ENCODE results near the gene STXBP4. TPM values are rescaled to one million over a fixed set of nuclear protein-coding genes. Genes with fewer than 3 reads are reported as not detected.

Gene STXBP4, protein sequence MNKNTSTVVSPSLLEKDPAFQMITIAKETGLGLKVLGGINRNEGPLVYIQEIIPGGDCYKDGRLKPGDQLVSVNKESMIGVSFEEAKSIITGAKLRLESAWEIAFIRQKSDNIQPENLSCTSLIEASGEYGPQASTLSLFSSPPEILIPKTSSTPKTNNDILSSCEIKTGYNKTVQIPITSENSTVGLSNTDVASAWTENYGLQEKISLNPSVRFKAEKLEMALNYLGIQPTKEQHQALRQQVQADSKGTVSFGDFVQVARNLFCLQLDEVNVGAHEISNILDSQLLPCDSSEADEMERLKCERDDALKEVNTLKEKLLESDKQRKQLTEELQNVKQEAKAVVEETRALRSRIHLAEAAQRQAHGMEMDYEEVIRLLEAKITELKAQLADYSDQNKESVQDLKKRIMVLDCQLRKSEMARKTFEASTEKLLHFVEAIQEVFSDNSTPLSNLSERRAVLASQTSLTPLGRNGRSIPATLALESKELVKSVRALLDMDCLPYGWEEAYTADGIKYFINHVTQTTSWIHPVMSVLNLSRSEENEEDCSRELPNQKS
- 6.1 and 6.8 TPM in 2 replicates for total RNA-seq

DNA sequence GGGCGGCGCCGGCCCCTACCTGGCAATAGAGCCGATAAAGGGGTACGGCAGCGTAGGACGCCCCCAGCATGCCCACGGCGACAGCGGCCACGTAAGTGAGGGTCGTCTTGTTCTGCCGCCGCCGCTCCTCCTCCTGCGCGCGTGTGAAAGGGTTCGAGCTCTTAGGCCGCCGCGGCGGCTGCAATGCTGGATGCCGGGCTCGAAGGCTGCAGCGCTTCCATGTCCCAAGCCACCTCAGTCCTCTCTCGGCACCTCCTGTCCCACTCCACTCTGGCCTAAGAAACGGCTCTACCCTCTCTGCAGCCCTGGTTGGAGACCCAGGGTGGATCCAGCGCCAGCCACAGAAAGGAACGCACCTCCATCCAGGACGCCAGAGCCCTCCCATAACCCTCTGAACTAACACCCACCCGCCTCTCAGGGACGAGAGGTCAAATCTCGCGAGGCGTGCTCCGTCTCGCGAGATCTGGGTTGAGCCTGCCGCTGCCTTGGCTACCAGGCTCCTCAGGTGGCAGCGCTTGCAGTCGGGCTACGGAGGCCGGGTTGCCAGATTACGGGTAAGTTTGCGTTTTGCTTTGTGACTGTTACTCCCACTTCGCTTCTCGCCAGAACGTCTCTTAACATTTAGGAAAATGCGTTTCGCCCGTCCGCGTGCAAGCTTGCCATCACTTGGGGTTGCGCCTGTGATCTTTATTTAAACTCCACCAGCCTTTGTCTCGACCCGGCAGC lies at the start of gene STXBP4, which contains the start of gene COX11:
STXBP4 (plus strand) TSS at position 504 of the 726 bp plus-strand sequence. CDS start 17,455 bp downstream, outside the sequence.
COX11 (minus strand) TSS at position 393 of the 726 bp plus-strand sequence; CDS start at position 385, 8 bp downstream.
- DNase-seq (ENCODE audit: extremely low read depth, low read depth, low spot score): peak; percentile 76

DNA sequence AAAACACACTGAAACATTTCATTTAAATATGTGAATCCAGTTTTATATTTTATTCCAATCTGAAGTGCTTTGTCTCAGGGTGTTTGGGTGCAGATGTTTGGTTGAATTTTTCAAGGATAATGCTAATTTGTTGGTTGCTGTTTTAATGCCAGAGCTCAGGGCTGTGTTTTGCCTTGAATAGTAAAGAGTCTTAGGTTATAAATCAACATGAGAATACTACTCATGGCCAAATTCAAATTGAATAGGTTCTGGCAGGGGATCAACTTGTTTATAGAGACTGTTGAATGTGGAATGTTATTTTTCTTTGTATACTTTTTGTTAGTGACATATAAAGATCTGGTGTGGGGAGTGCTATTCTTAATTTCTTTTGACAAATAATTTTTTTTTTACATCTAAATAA lies 49.1 kb upstream of the STXBP4 start:
- no peak for DNase-seq (ENCODE audit: extremely low read depth, low read depth, low spot score)

DNA sequence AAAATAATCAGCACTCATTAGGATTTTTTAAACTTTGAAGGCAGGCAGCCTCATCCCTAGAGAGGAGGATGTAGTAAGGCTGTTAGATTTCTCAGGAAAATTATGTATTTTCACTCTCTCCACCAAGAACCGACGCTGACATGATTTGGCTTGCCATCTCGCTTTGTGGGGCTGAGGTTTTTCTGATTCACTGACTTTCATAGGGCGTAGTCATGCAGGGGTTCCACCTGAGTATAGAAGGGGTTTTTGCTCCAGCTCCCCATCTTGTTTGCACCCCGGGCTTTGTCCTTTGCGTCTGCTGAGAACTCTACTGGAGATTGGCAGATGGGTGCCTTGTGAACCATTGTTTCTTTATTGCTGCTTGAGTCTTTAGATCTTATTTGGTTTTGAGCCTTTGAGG lies 47.7 kb upstream of the STXBP4 start:
- DNase-seq (ENCODE audit: extremely low read depth, low read depth, low spot score): no peak

DNA sequence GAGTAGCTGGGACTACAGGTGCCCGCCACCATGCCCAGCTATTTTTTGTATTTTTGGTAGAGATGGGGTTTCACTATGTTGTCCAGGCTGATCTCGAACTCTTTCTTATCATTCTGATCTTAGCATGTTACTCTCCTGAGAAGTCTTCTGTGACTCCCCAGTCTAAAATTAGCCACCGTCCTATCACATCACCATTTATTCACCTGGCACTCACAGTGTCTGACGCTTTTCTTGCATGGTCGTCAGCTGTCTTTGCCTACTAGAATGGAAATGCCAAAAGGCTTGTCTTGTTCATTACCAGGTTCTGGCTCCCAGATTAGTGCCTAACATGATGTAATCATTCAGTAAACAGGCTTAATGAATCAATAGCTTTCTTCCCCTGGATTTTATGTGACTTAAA lies 44.2 kb upstream of the STXBP4 start:
- DNase-seq (ENCODE audit: extremely low read depth, low read depth, low spot score): no peak

DNA sequence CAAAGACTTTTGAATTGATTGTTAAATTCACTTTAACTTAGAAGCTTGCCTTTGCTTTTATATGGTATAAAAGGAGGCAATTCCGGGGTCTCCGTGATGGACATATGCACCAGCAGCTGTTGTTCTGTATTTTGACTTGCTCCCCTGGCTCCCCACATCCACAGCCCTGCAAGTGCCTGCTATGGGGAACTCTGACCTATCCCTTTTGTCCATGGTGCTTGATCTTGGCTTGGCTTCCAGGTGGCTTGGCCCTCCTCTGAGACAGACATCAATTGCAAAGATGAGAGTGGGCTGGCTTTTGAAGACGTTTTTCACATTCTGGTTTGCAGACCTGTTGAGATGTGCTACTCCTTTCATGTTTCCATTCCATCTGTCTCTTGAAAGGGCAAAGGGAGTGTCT lies 41.0 kb upstream of the STXBP4 start:
- no peak for DNase-seq (ENCODE audit: extremely low read depth, low read depth, low spot score)

DNA sequence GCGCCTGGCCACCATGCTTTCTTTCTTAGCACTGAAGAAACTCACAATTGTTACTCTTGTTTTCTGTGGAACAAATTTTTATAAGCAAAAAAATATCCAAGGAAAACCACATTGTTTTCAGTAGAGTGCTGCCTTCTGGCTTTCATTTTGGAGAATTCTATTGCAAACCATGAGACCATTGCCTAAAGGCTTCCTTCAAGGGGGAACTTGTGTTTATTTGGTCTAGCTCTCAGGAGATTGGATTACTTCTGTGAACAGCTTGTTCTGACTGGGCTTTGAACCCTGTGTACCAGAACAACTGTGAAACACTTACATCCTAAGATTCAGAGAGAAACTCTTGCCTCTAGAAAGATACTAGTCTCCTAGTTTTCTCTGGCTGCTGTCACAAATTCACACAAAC lies 35.9 kb upstream of the STXBP4 start:
- DNase-seq (ENCODE audit: extremely low read depth, low read depth, low spot score): no peak

DNA sequence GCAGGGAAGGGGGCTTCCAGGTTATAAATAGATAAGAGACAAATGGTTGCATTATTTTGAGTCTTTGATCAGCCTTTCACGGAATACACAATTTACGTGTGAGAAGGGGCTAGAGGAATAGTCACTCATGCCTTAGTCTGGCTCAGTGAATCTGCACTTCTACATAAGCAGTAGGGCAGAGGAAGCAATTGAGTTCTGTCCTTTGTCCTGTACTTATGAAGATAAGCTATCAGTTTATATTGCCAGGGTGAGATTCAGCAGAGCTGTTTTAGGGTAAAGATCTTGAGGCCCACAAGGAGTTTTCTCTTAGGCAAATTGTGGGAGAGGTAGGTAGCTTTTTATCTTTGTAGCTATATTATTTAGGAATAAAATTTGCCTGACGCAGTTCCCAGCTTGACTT lies 34.6 kb upstream of the STXBP4 start:
- no peak for DNase-seq (ENCODE audit: extremely low read depth, low read depth, low spot score)

DNA sequence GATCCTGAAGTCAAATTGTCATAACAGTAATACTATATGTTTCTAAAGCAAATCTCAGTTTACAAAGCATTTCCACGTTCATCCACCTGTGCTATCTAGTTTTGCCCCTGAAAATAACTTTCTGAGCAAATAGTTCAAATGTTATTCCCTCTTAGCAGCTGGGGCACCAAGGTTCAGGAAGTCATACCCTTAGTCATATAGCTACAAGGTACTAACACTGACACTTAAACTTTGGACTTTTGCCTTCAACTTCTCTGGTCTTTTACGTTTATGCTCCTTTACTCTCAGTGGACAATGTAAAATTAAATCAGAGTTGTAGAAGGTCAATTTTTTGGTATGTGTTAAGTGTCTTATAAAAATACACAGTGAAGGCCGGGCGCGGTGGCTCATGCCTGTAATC lies 33.1 kb upstream of the STXBP4 start:
- no peak for DNase-seq (ENCODE audit: extremely low read depth, low read depth, low spot score)

DNA sequence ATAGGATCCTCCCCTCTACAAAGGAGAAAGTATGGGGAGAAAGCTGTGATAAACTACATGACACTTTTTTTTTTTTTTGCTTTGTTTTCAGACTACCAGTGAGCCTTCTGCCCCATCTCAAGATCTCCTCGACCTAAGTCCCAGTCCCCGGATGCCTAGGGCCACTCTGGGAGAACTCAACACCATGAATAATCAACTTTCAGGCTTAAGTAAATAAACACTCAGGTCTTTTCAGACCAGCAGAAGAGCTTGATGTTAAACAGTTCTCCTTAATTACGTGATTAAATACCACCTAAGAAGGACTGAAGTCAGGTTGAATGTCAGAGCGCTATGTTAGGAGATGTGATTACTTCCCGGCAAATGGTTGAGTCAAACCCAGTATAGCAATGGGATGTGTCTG lies 31.5 kb upstream of the STXBP4 start:
- DNase-seq (ENCODE audit: extremely low read depth, low read depth, low spot score): no peak

DNA sequence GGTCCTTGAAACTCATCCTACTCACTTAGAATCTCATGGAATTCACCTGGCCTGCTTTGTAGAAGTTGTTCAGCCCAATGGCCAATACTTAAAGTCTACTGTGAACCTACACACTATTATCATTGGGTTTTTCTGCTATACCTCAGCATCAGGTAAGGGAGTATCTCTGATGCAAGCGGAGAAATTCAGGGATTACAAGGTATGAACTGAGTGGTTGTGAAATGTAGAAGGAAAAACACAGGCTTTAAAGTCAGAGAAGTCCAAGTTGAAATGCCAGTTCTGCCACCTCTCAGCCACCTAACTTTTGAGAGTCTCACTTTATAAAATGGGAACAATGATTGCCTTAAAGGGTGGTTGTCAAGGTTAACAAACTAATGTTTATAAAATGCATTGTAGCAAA lies 31.1 kb upstream of the STXBP4 start:
- no peak for DNase-seq (ENCODE audit: extremely low read depth, low read depth, low spot score)

DNA sequence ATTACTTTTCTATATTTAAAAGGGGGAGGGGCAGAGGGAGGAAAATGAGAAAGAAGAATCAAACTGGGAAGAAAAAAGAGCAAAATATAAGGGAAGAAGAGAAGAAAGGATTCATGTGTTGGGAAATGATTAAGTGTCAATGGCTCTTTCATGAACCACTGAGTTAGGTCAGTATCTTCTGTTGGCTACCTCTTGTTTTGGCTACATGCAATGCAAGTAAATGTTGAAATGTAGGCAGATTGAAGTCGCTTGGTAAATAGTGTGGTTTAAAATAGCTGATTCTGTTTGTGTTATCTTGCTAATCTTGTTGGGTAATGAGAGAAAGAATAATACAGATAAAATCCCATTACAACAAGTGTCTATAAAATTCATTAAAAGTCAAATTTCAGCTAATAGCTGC lies 27.3 kb upstream of the STXBP4 start:
- no peak for DNase-seq (ENCODE audit: extremely low read depth, low read depth, low spot score)

DNA sequence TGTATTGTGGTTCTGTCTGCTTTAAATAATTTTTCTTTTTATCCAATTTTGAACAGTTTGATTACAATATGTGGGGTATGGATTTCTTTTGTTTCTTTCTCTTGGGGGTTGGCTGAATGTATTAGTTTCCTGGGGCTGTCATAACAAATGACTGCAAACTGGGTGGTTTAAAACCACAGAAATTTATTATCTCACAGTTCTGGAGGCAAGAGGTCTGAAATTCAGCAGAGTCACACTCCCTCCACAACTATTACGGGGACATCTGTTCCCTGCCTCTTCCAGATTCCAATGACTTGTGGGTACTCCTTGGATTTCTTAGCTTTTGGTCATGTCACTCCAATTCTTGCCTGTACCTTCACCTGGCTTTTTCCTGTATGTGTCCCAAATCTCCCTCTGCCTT lies 23.8 kb upstream of the STXBP4 start:
- DNase-seq (ENCODE audit: extremely low read depth, low read depth, low spot score): no peak

DNA sequence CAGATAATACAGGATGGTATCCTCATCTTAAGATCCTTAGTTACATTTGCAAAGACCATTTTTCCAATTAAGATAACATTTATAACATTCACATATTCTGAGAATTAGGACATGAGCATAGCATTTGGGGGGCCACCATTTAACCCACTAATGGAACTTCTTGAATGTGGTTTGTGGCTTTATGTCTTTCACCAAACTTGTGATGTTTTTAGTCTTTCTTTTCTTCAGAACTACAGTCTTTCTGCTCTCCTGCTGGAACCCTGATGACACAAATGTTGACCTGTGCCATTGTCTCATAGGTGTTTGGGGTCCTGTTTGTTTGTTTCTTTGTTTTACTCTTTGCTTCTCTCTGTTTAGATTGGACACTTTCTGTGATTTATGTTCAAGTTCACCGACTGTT lies 23.3 kb upstream of the STXBP4 start:
- DNase-seq (ENCODE audit: extremely low read depth, low read depth, low spot score): no peak

DNA sequence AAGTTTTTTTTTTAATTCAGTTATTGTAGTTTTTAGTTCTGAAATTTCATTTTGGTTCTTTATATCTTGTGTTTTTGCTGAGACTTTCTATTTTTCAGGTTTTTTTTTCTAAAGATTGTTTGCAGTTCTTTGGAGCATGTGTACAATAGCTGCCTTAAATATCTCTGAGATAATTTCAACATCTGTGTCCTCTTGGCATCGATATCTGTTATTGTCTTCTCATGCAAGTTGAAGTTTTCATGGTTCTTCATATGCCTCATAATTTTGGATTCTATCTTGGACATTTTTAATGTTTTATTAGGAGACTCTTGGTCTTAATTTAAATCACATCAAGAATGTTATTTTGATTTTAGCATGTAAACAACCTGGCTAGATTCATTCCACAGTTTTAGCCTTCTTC lies 22.9 kb upstream of the STXBP4 start:
- DNase-seq (ENCODE audit: extremely low read depth, low read depth, low spot score): no peak

DNA sequence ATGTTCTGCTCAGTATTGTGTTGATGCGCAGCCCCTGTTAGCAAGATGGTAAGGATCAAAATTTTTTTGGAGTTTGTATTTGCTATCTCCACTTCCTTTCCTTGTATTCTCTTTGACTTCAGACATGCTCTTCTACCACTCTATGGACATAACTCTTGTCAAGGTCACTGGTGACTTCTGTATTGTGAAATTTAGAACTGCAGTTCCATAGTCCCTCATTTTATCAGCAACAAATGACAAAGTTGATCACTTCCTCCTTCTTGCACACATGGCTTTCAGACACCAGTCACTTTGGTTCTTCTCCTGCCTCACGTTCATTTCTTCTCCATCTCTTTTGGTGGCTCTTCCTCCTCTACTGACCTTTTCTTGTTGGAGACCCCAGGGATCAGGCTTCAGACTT lies 21.2 kb upstream of the STXBP4 start:
- DNase-seq (ENCODE audit: extremely low read depth, low read depth, low spot score): no peak

DNA sequence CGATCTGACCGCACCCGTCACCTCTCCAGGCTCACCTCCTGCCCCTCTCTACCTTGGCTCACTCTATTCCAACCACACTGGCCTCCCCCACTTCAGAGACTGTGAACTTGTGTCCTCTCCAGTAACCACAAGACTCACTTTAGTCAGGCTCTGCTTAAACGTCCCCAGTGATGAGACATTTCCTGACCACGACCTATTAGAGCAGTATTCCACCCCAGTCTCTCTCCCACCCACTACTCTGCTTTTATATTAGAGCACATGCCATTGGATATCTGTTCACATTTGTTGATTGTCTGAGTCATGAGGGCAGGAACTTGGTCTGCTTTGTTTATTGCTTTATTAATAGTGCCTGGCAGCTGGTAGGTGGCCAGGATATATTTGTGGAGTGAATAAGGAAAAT lies 20.2 kb upstream of the STXBP4 start:
- no peak for DNase-seq (ENCODE audit: extremely low read depth, low read depth, low spot score)

DNA sequence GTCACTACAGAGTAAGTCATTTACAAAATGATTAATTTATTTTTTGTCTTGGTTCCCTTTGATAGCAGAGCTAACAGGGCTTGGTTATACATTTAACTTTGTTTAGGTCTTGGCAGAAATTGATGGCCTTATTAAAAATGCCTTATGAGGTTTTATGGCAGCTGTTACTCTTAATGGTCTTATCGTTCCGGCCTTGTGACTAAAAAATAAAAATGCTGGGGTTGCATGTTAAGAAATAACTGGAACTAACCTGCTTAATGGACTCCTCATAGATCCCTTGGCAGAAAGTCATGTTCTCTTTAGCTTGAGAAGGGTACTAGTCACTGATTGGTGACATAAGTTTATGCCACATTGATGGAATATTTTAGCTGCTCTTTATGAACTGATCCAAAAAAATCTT lies 18.4 kb upstream of the STXBP4 start:
- DNase-seq (ENCODE audit: extremely low read depth, low read depth, low spot score): no peak

DNA sequence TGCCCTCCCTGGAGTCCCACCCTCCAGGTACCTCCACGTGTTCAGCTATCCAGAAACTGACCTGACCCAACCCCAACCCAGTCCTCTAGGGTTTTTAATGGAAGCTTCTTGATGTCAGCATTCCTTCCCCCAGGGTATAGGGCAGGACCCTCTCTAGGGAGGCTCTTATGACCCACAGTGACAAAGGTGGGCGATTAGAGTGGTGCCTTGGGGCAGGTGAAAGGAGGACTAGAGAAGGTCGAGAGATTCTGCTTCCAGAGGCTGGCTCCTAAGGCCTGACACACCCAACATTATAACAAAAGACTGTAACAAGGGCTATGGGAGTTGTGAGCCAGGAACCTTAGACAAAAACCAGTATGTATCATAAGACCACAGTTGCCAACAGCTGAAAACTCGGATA lies 17.3 kb upstream of the STXBP4 start:
- DNase-seq (ENCODE audit: extremely low read depth, low read depth, low spot score): no peak

DNA sequence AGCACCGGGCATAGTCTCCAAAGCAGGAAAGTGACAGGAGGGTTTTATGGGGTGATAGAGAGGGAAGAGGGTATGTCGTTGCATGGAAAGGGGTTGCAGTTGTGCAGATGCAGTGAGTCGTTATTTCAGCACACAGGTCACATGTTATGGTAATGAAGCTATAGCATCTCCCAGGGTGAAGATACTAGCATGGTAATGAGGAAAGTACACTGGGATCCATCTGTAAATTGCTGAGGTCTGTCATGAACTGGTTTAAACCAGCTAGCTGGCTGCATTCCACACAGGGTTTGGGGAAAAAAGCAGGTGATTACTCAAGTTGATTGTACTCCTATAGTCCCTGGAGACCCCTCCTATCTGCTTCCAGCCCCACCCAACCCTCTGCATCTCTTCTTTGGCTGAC lies 11.8 kb upstream of the STXBP4 start:
- no peak for DNase-seq (ENCODE audit: extremely low read depth, low read depth, low spot score)

DNA sequence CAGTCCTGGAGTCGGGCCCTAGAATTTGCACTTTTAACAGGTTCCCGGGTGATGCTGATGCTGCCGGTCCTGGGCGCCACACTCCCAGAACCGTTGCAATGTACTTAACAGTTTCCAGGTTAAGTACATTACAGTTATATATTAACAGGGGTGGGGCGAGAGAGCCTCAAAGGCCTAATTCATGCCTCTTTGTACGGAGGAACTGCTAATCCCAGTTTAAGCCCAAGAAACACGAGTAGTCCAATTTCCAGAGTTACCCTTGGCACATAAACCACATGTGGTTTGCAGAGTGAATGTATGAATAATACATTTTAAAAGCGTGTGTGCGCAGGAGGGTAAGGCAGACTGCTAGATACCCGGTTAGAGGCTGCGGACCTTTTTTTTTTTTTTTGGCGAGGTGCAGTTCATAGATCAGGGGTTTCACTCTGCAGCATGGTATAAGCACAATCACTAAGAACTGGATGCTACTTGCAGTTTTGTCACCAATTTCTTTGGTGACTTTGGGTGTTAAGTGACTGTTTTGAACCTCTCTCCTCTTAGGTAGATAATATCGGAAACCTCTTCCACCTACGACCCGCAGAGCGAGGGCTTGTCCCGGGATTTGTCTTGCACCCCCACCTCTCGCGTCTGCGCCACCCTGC lies 824 bp upstream of the STXBP4 start:
- no peak for DNase-seq (ENCODE audit: extremely low read depth, low read depth, low spot score)

DNA sequence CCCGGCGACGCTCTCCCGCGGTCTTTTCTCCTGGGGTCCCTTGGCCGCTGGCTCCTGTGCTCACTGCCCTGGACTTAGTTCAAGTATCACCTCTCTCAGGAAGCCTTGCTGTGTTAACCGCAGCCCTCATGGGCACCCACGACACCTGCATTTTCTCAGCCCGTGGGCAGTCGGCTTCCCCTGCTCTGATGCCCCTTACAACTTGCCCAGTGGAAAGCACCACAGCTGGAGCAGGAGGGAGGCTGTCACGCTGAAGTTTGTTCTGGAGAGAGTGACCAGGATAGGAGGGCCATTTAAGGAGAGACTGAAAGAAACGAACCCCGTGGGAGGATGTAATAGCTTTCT lies 395 bp downstream of the STXBP4 start:
- DNase-seq (ENCODE audit: extremely low read depth, low read depth, low spot score): no peak

All from glomerular endothelial cell (primary cell).